Karpas-422 (cell line): ENCODE data around the gene PCDHA7. TPM values are rescaled to one million over a fixed set of nuclear protein-coding genes. Genes with fewer than 3 reads are reported as not detected.
"Not testable (repeated sequence)": the region's sequence is repeated elsewhere in the genome, so short reads cannot be mapped to it uniquely, and the experiment has no call there.

Source experiments
- DNase-seq: peaks from one replicate; pipeline ENCODE4 v3.0.0-alpha.2; 2015
- H2AFZ ChIP-seq: fragments of 200-600 bp; sonication (generic); 2 replicates; pipeline ENCODE4 v1.6.1; 2014; ENCODE audit warnings: antibody characterized with exemption, low read length, mixed read lengths
- H3K27ac ChIP-seq: fragments of 200-600 bp; sonication (generic); 2 replicates; pipeline ENCODE4 v1.5.1; 2014; ENCODE audit warnings: mild to moderate bottlenecking, low read length, moderate library complexity
- H3K27me3 ChIP-seq: fragments of 200-600 bp; sonication (generic); 2 replicates; pipeline ENCODE4 v1.6.1; 2014; ENCODE audit warnings: low read length, mixed read lengths
- H3K36me3 ChIP-seq: fragments of 200-600 bp; sonication (generic); 2 replicates; pipeline ENCODE4 v1.6.1; 2014; ENCODE audit warnings: low read length, mixed read lengths; ENCODE audit not compliant: insufficient read depth
- H3K4me1 ChIP-seq: fragments of 200-600 bp; sonication (generic); 2 replicates; pipeline ENCODE4 v1.6.1; 2014; ENCODE audit warnings: mild to moderate bottlenecking, low read length, mixed read lengths
- H3K4me2 ChIP-seq: fragments of 200-600 bp; sonication (generic); 2 replicates; pipeline ENCODE4 v1.6.1; 2014; ENCODE audit warnings: low read length, low read depth, mild to moderate bottlenecking; ENCODE audit not compliant: poor library complexity, severe bottlenecking
- H3K4me3 ChIP-seq: fragments of 200-600 bp; sonication (generic); 2 replicates; pipeline ENCODE4 v1.5.1; 2014; ENCODE audit warnings: mild to moderate bottlenecking, antibody characterized with exemption, low read length, mixed read lengths
- H3K79me2 ChIP-seq: fragments of 200-600 bp; sonication (generic); 2 replicates; pipeline ENCODE4 v1.6.1; 2014; ENCODE audit warnings: mild to moderate bottlenecking, low read length, mixed read lengths
- H3K9ac ChIP-seq: fragments of 200-600 bp; sonication (generic); 2 replicates; pipeline ENCODE4 v1.6.0; 2014; ENCODE audit warnings: low read length
- H3K9me2 ChIP-seq: fragments of 200-600 bp; sonication (generic), shearing (Covaris generic); replicated peaks from 2 replicates; pipeline ENCODE4 v1.6.0; 2014; ENCODE audit warnings: mild to moderate bottlenecking, low read length, moderate library complexity; ENCODE audit not compliant: insufficient read depth
- H3K9me3 ChIP-seq: fragments of 300-700, 200-600 bp; sonication (generic); 2 replicates; pipeline ENCODE4 v1.6.1; 2014; ENCODE audit warnings: low read length, mixed read lengths
- H4K20me1 ChIP-seq: fragments of 200-600 bp; sonication (generic); 2 replicates; pipeline ENCODE4 v1.6.1; 2014; ENCODE audit warnings: mild to moderate bottlenecking, antibody characterized with exemption, low read length, low read depth; ENCODE audit not compliant: insufficient read depth
- total RNA-seq: library from RNA; depleted of rRNA; stranded (reverse); fragments of >200 nt; shearing (Covaris generic); gene quantifications from 2 replicates; pipeline ENCODE4 v1.2.3, GENCODE V29; 2014; ENCODE audit warnings: low replicate concordance

The PCDHA7 gene
- total RNA-seq, 1 experiment from 2014 or later: not detected

- H3K27me3 ChIP-seq, H3K79me2 ChIP-seq, H3K4me1 ChIP-seq, H4K20me1 ChIP-seq, DNase-seq, H3K4me3 ChIP-seq, H3K9me2 ChIP-seq, H3K9me3 ChIP-seq, H2AFZ ChIP-seq, H3K27ac ChIP-seq, H3K9ac ChIP-seq, H3K36me3 ChIP-seq, H3K4me2 ChIP-seq: not testable (repeated sequence)
Observed at GRCh38 chr5:140829511-140830501, 4.3 kb upstream of the PCDHA7 start.

- H3K4me2 ChIP-seq, H3K27me3 ChIP-seq, H3K4me1 ChIP-seq, H3K27ac ChIP-seq, H3K4me3 ChIP-seq, H3K79me2 ChIP-seq, H3K9me3 ChIP-seq, H3K36me3 ChIP-seq, H2AFZ ChIP-seq, H4K20me1 ChIP-seq, H3K9me2 ChIP-seq, DNase-seq, H3K9ac ChIP-seq: not testable (repeated sequence)
Observed at GRCh38 chr5:140834439-140835008, 455 bp downstream of the PCDHA7 start.

- H3K4me1 ChIP-seq: no peaks in the 10 kb centered on the region
- no peaks in the 10 kb centered on the region for H3K9me2 ChIP-seq
- H3K27ac ChIP-seq: no peak overlapping the region
- H3K27me3 ChIP-seq: no peaks in the 10 kb centered on the region; the same call in 1 of the 2 replicates
- H3K4me2 ChIP-seq: no peak overlapping the region
- no peak for DNase-seq
- no peak overlapping the region for H2AFZ ChIP-seq
- no peak overlapping the region for H3K9ac ChIP-seq
- H3K9me3 ChIP-seq: no peaks in the 10 kb centered on the region
- no peaks in the 10 kb centered on the region for H3K36me3 ChIP-seq
- no peaks in the 10 kb centered on the region for H3K79me2 ChIP-seq
- H3K4me3 ChIP-seq: no peak overlapping the region
- no peaks in the 10 kb centered on the region for H4K20me1 ChIP-seq
Observed at GRCh38 chr5:140835622-140836510, 1.8 kb downstream of the PCDHA7 start.

GRCh38 chr5:140840978-140841962, 7.2 kb downstream of the PCDHA7 start, which contains the start of gene PCDHA8:
Gene PCDHA8 (plus strand): TSS chr5:140841187. CDS start chr5:140841322, 135 bp downstream.
- no peak within 1 kb of the TSS for H3K9ac ChIP-seq
- no peaks in the 10 kb centered on the region for H4K20me1 ChIP-seq
- no peak within 1 kb of the TSS for H2AFZ ChIP-seq
- no peak within 1 kb of the TSS for H3K4me3 ChIP-seq
- H3K9me3 ChIP-seq: no peaks in the 10 kb centered on the region
- H3K4me2 ChIP-seq: peak within 1 kb of the TSS; percentile 28
- H3K9me2 ChIP-seq: no peaks in the 10 kb centered on the region
- H3K4me1 ChIP-seq: no peaks in the 10 kb centered on the region
- DNase-seq: peak; percentile 75
- no peaks in the 10 kb centered on the region for H3K27me3 ChIP-seq
- H3K27ac ChIP-seq: no peak within 1 kb of the TSS
- no peaks in the 10 kb centered on the region for H3K36me3 ChIP-seq
- no peaks in the 10 kb centered on the region for H3K79me2 ChIP-seq

- Histone ChIP-seq H3K4me1 (no peaks in the 10 kb centered on the region), H3K36me3 (no peaks in the 10 kb centered on the region)
Observed at GRCh38 chr5:140842798-140843733, 9.0 kb downstream of the PCDHA7 start.

GRCh38 chr5:140848139-140849102, 14.4 kb downstream of the PCDHA7 start, which contains the start of gene PCDHA9:
Gene PCDHA9 (plus strand): TSS chr5:140848382. CDS start chr5:140848496, 114 bp downstream.
- not testable (repeated sequence) for H3K4me2 ChIP-seq, H2AFZ ChIP-seq, H3K9ac ChIP-seq, H3K9me2 ChIP-seq, H3K27ac ChIP-seq, H3K9me3 ChIP-seq, H4K20me1 ChIP-seq, H3K4me3 ChIP-seq, DNase-seq, H3K4me1 ChIP-seq, H3K79me2 ChIP-seq, H3K36me3 ChIP-seq, H3K27me3 ChIP-seq

More at GRCh38 chr5:140842798-140843733, 9.0 kb downstream of the PCDHA7 start:
- Histone ChIP-seq H4K20me1 (no peaks in the 10 kb centered on the region), H3K9me2 (no peaks in the 10 kb centered on the region), H3K4me2 (no peak overlapping the region), H3K27me3 (no peaks in the 10 kb centered on the region), H2AFZ (no peak overlapping the region), H3K4me3 (no peak overlapping the region), H3K79me2 (no peaks in the 10 kb centered on the region), H3K27ac (no peak overlapping the region), H3K9me3 (no peaks in the 10 kb centered on the region), H3K9ac (no peak overlapping the region)
- DNase-seq: no peak
